Neural cell (in vitro differentiated cells): ENCODE measurements around the gene PLA2G6. TPM values are rescaled to one million over a fixed set of nuclear protein-coding genes. Genes with fewer than 3 reads are reported as not detected.

ENCODE experiments used
- H2AFZ ChIP-seq: fragments of 200-600, 300-800 bp; sonication (generic), shearing (Covaris generic); 2 replicates; pipeline ENCODE4 v1.6.0; 2014; ENCODE audit warnings: low read depth, mild to moderate bottlenecking, antibody characterized with exemption, low read length, moderate library complexity
- H3F3A ChIP-seq: fragments of 200-600 bp; shearing (Covaris generic); 2 replicates; pipeline ENCODE4 v1.6.1; 2016; ENCODE audit warnings: mild to moderate bottlenecking, moderate library complexity, mixed read lengths, antibody characterized with exemption, low read length; ENCODE audit not compliant: insufficient read depth, poor library complexity, severe bottlenecking
- H3K27ac ChIP-seq: fragments of 200-600, 300-800 bp; sonication (generic), shearing (Covaris generic); 2 replicates; pipeline ENCODE4 v1.5.1; 2014; ENCODE audit warnings: mild to moderate bottlenecking, low read length, moderate library complexity
- H3K27me3 ChIP-seq: fragments of 300-800, 200-600 bp; sonication (generic), shearing (Covaris generic); 2 replicates; pipeline ENCODE4 v1.6.0; 2014; ENCODE audit warnings: mild to moderate bottlenecking, low read depth, low read length, moderate library complexity; ENCODE audit not compliant: insufficient read depth
- H3K36me3 ChIP-seq: fragments of 300-800, 200-600 bp; sonication (generic), shearing (Covaris generic); 2 replicates; pipeline ENCODE4 v1.5.1; 2014; ENCODE audit warnings: mild to moderate bottlenecking, antibody characterized with exemption, low read length, moderate library complexity; ENCODE audit not compliant: insufficient read depth
- H3K4me2 ChIP-seq: fragments of 300-800, 200-600 bp; sonication (generic), shearing (Covaris generic); 2 replicates; pipeline ENCODE4 v1.6.0; 2014; ENCODE audit warnings: mild to moderate bottlenecking, low read length
- H3K4me3 ChIP-seq: fragments of 300-800, 200-600 bp; sonication (generic), shearing (Covaris generic); 2 replicates; pipeline ENCODE4 v1.5.1; 2014; ENCODE audit warnings: mild to moderate bottlenecking, low read length, moderate library complexity
- H3K79me2 ChIP-seq: fragments of 200-600 bp; shearing (Covaris generic); replicated peaks from 2 replicates; pipeline ENCODE4 v1.6.0; 2014; ENCODE audit warnings: mild to moderate bottlenecking, low read length, moderate library complexity; ENCODE audit not compliant: insufficient read depth
- H3K9ac ChIP-seq: fragments of 300-800, 200-600 bp; sonication (generic), shearing (Covaris generic); 2 replicates; pipeline ENCODE4 v1.6.1; 2016; ENCODE audit warnings: mild to moderate bottlenecking, low read length, mixed read lengths
- H3K9me2 ChIP-seq: fragments of 200-600 bp; shearing (Covaris generic); 2 replicates; pipeline ENCODE4 v1.6.1; 2016; ENCODE audit warnings: mild to moderate bottlenecking, low read length, mixed read lengths; ENCODE audit not compliant: insufficient read depth
- H3K9me3 ChIP-seq: fragments of 200-600, 300-800 bp; sonication (generic), shearing (Covaris generic); 2 replicates; pipeline ENCODE4 v1.6.1; 2016; ENCODE audit warnings: mild to moderate bottlenecking, mixed run types, low read length, moderate library complexity, mixed read lengths
- H4K20me1 ChIP-seq: fragments of 200-600 bp; shearing (Covaris generic); 2 replicates; pipeline ENCODE4 v1.6.1; 2016; ENCODE audit warnings: mild to moderate bottlenecking, mixed run types; ENCODE audit not compliant: insufficient read depth
- CTCF ChIP-seq: fragments of 450-650 bp; IDR thresholded peaks from 2 replicates; pipeline ENCODE4 v1.5.1; 2014; ENCODE audit warnings: antibody characterized with exemption, mild to moderate bottlenecking, moderate library complexity; ENCODE audit not compliant: poor library complexity, severe bottlenecking
- EP300 ChIP-seq: fragments of 450-650 bp; conservative IDR thresholded peaks from 2 replicates; pipeline ENCODE4 v1.6.1; 2014; ENCODE audit warnings: antibody characterized with exemption, mild to moderate bottlenecking, moderate library complexity; ENCODE audit not compliant: poor library complexity, severe bottlenecking
- EZH2 ChIP-seq: fragments of 200-600, 300-800 bp; shearing (Covaris generic), sonication (generic); IDR thresholded peaks from 2 replicates; pipeline ENCODE4 v1.6.1; 2014; ENCODE audit warnings: antibody characterized with exemption, low read length, borderline replicate concordance, mild to moderate bottlenecking; ENCODE audit not compliant: insufficient read depth, poor library complexity, severe bottlenecking
- MXI1 ChIP-seq: fragments of 450-650 bp; conservative IDR thresholded peaks from 2 replicates; pipeline ENCODE4 v1.6.1; 2014; ENCODE audit warnings: antibody characterized with exemption, mild to moderate bottlenecking; ENCODE audit not compliant: poor library complexity, severe bottlenecking
- POLR2AphosphoS5 ChIP-seq: IDR thresholded peaks from 2 replicates; pipeline ENCODE4 v1.6.1; 2012
- RAD21 ChIP-seq: fragments of 450-650 bp; conservative IDR thresholded peaks from 2 replicates; pipeline ENCODE4 v1.6.1; 2014; ENCODE audit warnings: antibody characterized with exemption, mild to moderate bottlenecking, moderate library complexity
- REST ChIP-seq: IDR thresholded peaks from 2 replicates; pipeline ENCODE4 v1.6.1; 2012; ENCODE audit warnings: borderline replicate concordance
- SMC3 ChIP-seq: fragments of 450-650 bp; conservative IDR thresholded peaks from 2 replicates; pipeline ENCODE4 v1.6.1; 2014; ENCODE audit warnings: antibody characterized with exemption, mild to moderate bottlenecking, moderate library complexity; ENCODE audit not compliant: poor library complexity
- TAF1 ChIP-seq: IDR thresholded peaks from 2 replicates; pipeline ENCODE4 v1.6.1; 2012; ENCODE audit warnings: low read depth
- polyA plus RNA-seq: library from polyadenylated mRNA; depleted of rRNA; stranded (reverse); fragments of >200 nt; gene quantifications from 2 replicates; pipeline ENCODE4 v1.2.3, GENCODE V29; 2014

The PLA2G6 gene
- polyA plus RNA-seq, 1 donor from 2014 or later: 18.5 TPM

GRCh38 chr22:38186429-38186828, 4.8 kb upstream of the PLA2G6 start:
- no peaks in the 10 kb centered on the region for H3K9me2 ChIP-seq
- H4K20me1 ChIP-seq: no peaks in the 10 kb centered on the region
- H3K79me2 ChIP-seq: peaks cover under 1% of the 10 kb centered on the region
- H3K27me3 ChIP-seq: no peaks in the 10 kb centered on the region
- H3K9ac ChIP-seq: no peak overlapping the region
- no peaks in the 10 kb centered on the region for H3K9me3 ChIP-seq
- H3K36me3 ChIP-seq: no peaks in the 10 kb centered on the region
- TF ChIP-seq MXI1 (no peak), REST (no peak), SMC3 (no peak), RAD21 (no peak), POLR2AphosphoS5 (no peak), TAF1 (no peak), EZH2 (no peak), EP300 (no peak), CTCF (no peak)
- H3K27ac ChIP-seq: no peak overlapping the region
- no peak overlapping the region for H3K4me3 ChIP-seq
- no peak overlapping the region for H2AFZ ChIP-seq
- no peak overlapping the region for H3K4me2 ChIP-seq
- H3F3A ChIP-seq: no peaks in the 10 kb centered on the region

GRCh38 chr22:38184788-38185187, 3.2 kb upstream of the PLA2G6 start:
- no peak overlapping the region for H3K27ac ChIP-seq
- TF ChIP-seq MXI1 (no peak), REST (no peak), CTCF (no peak), EP300 (no peak), SMC3 (no peak), EZH2 (no peak), TAF1 (no peak), RAD21 (no peak), POLR2AphosphoS5 (no peak)
- H3K36me3 ChIP-seq: no peaks in the 10 kb centered on the region
- no peaks in the 10 kb centered on the region for H3K9me2 ChIP-seq
- H3K4me2 ChIP-seq: no peak overlapping the region
- H3K79me2 ChIP-seq: peaks cover 5% of the 10 kb centered on the region
- H3K4me3 ChIP-seq: no peak overlapping the region
- no peaks in the 10 kb centered on the region for H3F3A ChIP-seq
- no peak overlapping the region for H2AFZ ChIP-seq
- no peaks in the 10 kb centered on the region for H4K20me1 ChIP-seq
- H3K9me3 ChIP-seq: no peaks in the 10 kb centered on the region
- H3K27me3 ChIP-seq: no peaks in the 10 kb centered on the region
- H3K9ac ChIP-seq: no peak overlapping the region
